CD4-positive, alpha-beta T cell (primary cell): Measurements from ENCODE around the gene CDKN3. TPM values are rescaled to one million over a fixed set of nuclear protein-coding genes. Genes with fewer than 3 reads are reported as not detected.

Experiments
- ATAC-seq: fragments of 200-7000 bp; cut with Tn5 transposase; one replicate; pipeline ENCODE4 v1.10.0; 2022; ENCODE audit warnings: mild to moderate bottlenecking; ENCODE audit not compliant: poor library complexity
- CTCF ChIA-PET: fragments of 350-600 bp; sonication (Branson Sonifier 250); formaldehyde crosslinking; loops from one replicate; lab custom pipeline; 2021; ENCODE audit warnings: antibody characterized with exemption, inconsistent platforms; lab: Charles Lee
- POLR2A ChIA-PET: fragments of 350-600 bp; sonication (Branson Sonifier 250); formaldehyde crosslinking; loops from one replicate; lab custom pipeline; 2021; ENCODE audit warnings: antibody characterized with exemption, inconsistent platforms; lab: Charles Lee
- DNase-seq, 14 experiments: peaks; one replicate each; pipeline ENCODE4 v3.0.0-alpha.2; 2013 to 2020; ENCODE audit warnings: mixed read lengths in 2 of 14
- H3K27ac ChIP-seq, 2 donors: one replicate each; pipeline versions ENCODE4 v1.5.1 to v1.7.0; 2013; ENCODE audit warnings: low read length in 2 of 2, low read depth in 1 of 2, mild to moderate bottlenecking in 1 of 2
- H3K27me3 ChIP-seq, 2 experiments: 1 replicate in 1 of 2; 2 replicates in 1 of 2; pipeline versions ENCODE4 v1.6.1 to v1.7.0; 2013; ENCODE audit warnings: low read length in 2 of 2, control low read depth in 1 of 2, mild to moderate bottlenecking in 1 of 2, moderate library complexity in 1 of 2; ENCODE audit not compliant: insufficient read depth in 2 of 2, control insufficient read depth in 1 of 2
- H3K36me3 ChIP-seq: one replicate; pipeline ENCODE4 v1.6.1; 2013; ENCODE audit warnings: low read length, control low read depth; ENCODE audit not compliant: insufficient read depth
- H3K4me1 ChIP-seq: one replicate; pipeline ENCODE4 v1.6.1; 2013; ENCODE audit warnings: low read length, control low read depth; ENCODE audit not compliant: insufficient read depth
- H3K4me3 ChIP-seq: one replicate; pipeline ENCODE4 v1.5.1; 2013; ENCODE audit warnings: mild to moderate bottlenecking, low read length, moderate library complexity
- H3K9me3 ChIP-seq, 2 experiments: 1 replicate in 1 of 2; 2 replicates in 1 of 2; pipeline versions ENCODE4 v1.6.1 to v1.7.0; 2013; ENCODE audit warnings: low read length in 2 of 2, mild to moderate bottlenecking in 2 of 2, control low read depth in 1 of 2, moderate library complexity in 1 of 2; ENCODE audit not compliant: control insufficient read depth in 1 of 2, insufficient read depth in 1 of 2
- H3K27ac Mint-ChIP-seq: one replicate; pipeline ENCODE4 v1.8.0; 2020; ENCODE audit warnings: mixed read lengths
- H3K27me3 Mint-ChIP-seq: one replicate; pipeline ENCODE4 v1.8.0; 2021; ENCODE audit warnings: mixed read lengths
- H3K36me3 Mint-ChIP-seq: one replicate; pipeline ENCODE4 v1.8.0; 2021; ENCODE audit warnings: low read depth, mixed read lengths
- H3K4me1 Mint-ChIP-seq: one replicate; pipeline ENCODE4 v1.8.0; 2021; ENCODE audit warnings: low read depth, mixed read lengths
- H3K4me3 Mint-ChIP-seq: one replicate; pipeline ENCODE4 v1.8.0; 2020; ENCODE audit warnings: mild to moderate bottlenecking, mixed read lengths
- H3K9me3 Mint-ChIP-seq: one replicate; pipeline ENCODE4 v1.8.0; 2020; ENCODE audit warnings: mixed read lengths
- CTCF ChIP-seq: fragments of 200-600 bp; IDR thresholded peaks from one replicate; pipeline ENCODE4 v1.8.0; 2022; ENCODE audit warnings: antibody characterized with exemption, mild to moderate bottlenecking
- intact Hi-C, 2 experiments: fragments of 100-400 bp; cut with DNase I in 1 of 2; cut with micrococcal nuclease in 1 of 2; formaldehyde crosslinking; loops; one replicate each; pipeline versions ENCODE4 v1.15.1 to v1.9.0; 2023 to 2025; cut with DNase I, micrococcal nuclease
- total RNA-seq, 174 experiments: library from RNA in 2 of 174; stranded (reverse) in 2 of 174; gene quantifications; one replicate each; pipeline ENCODE4 v1.2.3 and lab custom pipeline; 2021 to 2026

The CDKN3 gene
- total RNA-seq, 2 experiments from 2014 or later: 0.61 to 1.4 TPM

GRCh38 chr14:54381821-54382220, 15.0 kb upstream of the CDKN3 start:
- intact Hi-C loops: no loop called here
- POLR2A ChIA-PET: no interaction called here
- no peaks in the 10 kb centered on the region for H3K4me1 ChIP-seq
- ATAC-seq (no peak), DNase-seq (no peak)
- Mint-ChIP-seq H3K4me3 (no peak overlapping the region), H3K27ac (no peak overlapping the region), H3K36me3 (no peaks in the 10 kb centered on the region), H3K9me3 (no peaks in the 10 kb centered on the region), H3K4me1 (no peaks in the 10 kb centered on the region), H3K27me3 (peaks cover 24% of the 10 kb centered on the region)
- H3K4me3 ChIP-seq: no peak overlapping the region
- peaks cover 4 to 7% of the 10 kb centered on the region in 2 experiments for H3K27me3 ChIP-seq
- CTCF ChIA-PET: no interaction called here
- no peak overlapping the region for H3K27ac ChIP-seq
- TF ChIP-seq CTCF: no peak
- no peaks in the 10 kb centered on the region for H3K9me3 ChIP-seq
- no peaks in the 10 kb centered on the region for H3K36me3 ChIP-seq

- Mint-ChIP-seq H3K4me3 (no peak overlapping the region), H3K4me1 (no peaks in the 10 kb centered on the region), H3K27me3 (peaks cover 32% of the 10 kb centered on the region), H3K36me3 (no peaks in the 10 kb centered on the region), H3K9me3 (no peaks in the 10 kb centered on the region), H3K27ac (no peak overlapping the region)
- TF ChIP-seq CTCF: no peak
- H3K36me3 ChIP-seq: no peaks in the 10 kb centered on the region
- CTCF ChIA-PET: no interaction called here
- no peaks in the 10 kb centered on the region for H3K4me1 ChIP-seq
- DNase-seq (no peak), ATAC-seq (no peak)
- no peak overlapping the region for H3K4me3 ChIP-seq
- H3K27ac ChIP-seq: no peak overlapping the region
- POLR2A ChIA-PET: no interaction called here
- intact Hi-C loops: no loop called here
- peaks cover 0 to 10% of the 10 kb centered on the region in 2 experiments for H3K27me3 ChIP-seq
- no peaks in the 10 kb centered on the region for H3K9me3 ChIP-seq
Measured at GRCh38 chr14:54383835-54384234, 13.0 kb upstream of the CDKN3 start.

GRCh38 chr14:54385556-54385955, 11.3 kb upstream of the CDKN3 start:
- no peak for TF ChIP-seq CTCF
- Mint-ChIP-seq H3K4me3 (no peak overlapping the region), H3K36me3 (no peaks in the 10 kb centered on the region), H3K9me3 (no peaks in the 10 kb centered on the region), H3K4me1 (no peaks in the 10 kb centered on the region), H3K27me3 (peaks cover 28% of the 10 kb centered on the region), H3K27ac (no peak overlapping the region)
- POLR2A ChIA-PET: no interaction called here
- Histone ChIP-seq H3K4me1 (no peaks in the 10 kb centered on the region), H3K36me3 (no peaks in the 10 kb centered on the region), H3K9me3 (no peaks in the 10 kb centered on the region), H3K27ac (no peak overlapping the region), H3K27me3 (peaks cover 0 to 11% of the 10 kb centered on the region in 2 experiments), H3K4me3 (no peak overlapping the region)
- DNase-seq (no peak), ATAC-seq (no peak)
- CTCF ChIA-PET: no interaction called here
- intact Hi-C loops: no loop called here
